Measurements from ENCODE around the gene HSF2BP.

DNA sequence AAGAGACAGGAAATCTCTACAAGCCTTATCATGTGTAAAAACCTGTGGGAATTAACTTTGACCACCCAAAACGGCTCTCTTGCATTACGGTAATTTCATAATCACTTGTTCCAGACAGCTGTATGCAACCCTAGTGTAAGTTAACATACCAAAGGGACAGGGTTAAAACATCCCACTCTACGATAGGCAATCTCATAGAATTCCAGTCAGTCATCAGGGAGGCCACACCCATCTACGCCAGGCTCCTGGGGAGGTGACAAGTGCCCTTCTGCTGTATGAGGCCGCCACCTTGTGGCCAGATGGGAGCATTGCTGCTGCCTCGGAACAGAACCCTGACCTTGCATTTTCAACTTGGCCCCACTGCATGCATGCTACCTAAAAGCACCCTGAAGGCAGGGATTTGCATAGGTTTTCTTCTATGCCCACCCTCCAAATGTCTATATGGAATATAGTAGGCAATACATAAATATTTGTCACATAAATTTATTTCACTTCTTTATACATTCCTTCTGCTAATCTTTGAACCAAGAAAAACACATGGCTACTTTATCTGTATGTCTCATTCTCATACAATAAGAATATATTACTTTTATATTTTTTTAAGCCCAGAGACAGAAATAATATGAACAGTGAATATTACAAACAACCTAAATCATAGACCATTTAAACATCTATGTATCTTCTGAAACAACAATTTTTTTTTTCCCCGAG is 12.6 kb downstream of the HSF2BP start:
- peak in 2 of 3 donors; percentile 74 to 91 for TF ChIP-seq POLR2AphosphoS5 (IDR thresholded peaks at IDR 0.05)
- TF ChIP-seq POLR2A (IDR thresholded peaks at IDR 0.05), result no peak
- TF ChIP-seq, protein P1, sequence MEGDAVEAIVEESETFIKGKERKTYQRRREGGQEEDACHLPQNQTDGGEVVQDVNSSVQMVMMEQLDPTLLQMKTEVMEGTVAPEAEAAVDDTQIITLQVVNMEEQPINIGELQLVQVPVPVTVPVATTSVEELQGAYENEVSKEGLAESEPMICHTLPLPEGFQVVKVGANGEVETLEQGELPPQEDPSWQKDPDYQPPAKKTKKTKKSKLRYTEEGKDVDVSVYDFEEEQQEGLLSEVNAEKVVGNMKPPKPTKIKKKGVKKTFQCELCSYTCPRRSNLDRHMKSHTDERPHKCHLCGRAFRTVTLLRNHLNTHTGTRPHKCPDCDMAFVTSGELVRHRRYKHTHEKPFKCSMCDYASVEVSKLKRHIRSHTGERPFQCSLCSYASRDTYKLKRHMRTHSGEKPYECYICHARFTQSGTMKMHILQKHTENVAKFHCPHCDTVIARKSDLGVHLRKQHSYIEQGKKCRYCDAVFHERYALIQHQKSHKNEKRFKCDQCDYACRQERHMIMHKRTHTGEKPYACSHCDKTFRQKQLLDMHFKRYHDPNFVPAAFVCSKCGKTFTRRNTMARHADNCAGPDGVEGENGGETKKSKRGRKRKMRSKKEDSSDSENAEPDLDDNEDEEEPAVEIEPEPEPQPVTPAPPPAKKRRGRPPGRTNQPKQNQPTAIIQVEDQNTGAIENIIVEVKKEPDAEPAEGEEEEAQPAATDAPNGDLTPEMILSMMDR (IDR thresholded peaks at IDR 0.05), result peak; percentile 98 to 99

Data from suprapubic skin (tissue), 4 donors.